ENCODE results near the gene SARS1.

- TF ChIP-seq CTCF (conservative IDR thresholded peaks at IDR 0.05; ENCODE audit: low read length), result peak; percentile 93
- no peak for TF ChIP-seq EZH2phosphoT487 (IDR thresholded peaks at IDR 0.05; ENCODE audit: borderline replicate concordance, low read depth, low read length)
Measured at GRCh38 chr1:109263597-109264378, 50.1 kb downstream of the SARS1 start.
